ENCODE data around the gene TRIM3.
"Not testable (repeated sequence)": the region's sequence is repeated elsewhere in the genome, so short reads cannot be mapped to it uniquely, and the experiment has no call there.

Gene TRIM3

DNA sequence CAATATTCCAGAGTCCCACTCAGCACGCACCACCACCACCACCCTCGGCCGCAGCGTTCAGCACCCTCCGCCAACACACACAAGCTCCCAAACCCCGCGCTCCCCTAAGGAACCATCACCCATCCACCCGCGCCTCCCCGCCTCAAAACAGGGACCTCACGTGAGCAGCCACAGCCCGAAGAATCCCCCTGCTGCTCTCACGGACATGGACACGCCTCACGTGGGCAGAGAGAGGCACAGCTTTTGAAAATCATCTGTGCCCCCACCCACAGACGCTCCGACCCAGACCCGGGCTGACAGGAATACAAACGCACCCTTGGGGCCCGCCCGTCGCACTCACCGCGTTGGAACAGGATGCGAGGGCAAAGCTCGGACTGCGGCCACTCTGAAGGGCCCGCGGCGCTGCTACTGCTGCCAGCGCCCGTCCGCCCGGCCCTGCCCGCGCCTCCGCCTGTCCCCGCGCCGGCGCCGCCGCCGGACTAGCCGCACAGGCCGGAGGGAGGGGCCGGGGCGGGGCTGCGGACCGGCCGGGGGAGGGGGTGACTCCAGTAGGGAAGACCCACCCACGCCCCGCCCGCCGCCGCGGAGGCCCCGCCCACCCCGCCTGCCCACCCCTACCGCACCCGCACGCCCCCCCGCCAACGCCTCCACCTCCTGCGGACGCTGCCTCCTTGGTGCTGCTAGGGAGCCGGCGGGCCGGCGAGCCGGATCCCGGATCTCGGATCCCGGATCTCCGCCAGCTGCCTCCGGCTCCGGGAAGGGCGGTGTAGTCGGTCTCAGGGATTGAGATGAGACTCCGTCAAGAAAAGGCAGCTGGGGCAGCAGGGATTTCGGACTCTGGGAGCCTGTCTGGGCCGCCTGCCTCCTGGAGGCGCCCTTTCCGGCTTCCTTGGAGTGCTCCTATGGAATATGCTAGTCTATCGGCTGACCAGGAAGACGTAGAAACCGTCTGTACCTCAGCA, at the start of gene TRIM3:
Gene TRIM3 (minus strand): TSS at position 491 of the 962 bp plus-strand sequence. CDS start 8,246 bp downstream, outside the sequence.
- DNase-seq (ENCODE audit: low read depth in 2 of 2) = peak; percentile 46

DNA sequence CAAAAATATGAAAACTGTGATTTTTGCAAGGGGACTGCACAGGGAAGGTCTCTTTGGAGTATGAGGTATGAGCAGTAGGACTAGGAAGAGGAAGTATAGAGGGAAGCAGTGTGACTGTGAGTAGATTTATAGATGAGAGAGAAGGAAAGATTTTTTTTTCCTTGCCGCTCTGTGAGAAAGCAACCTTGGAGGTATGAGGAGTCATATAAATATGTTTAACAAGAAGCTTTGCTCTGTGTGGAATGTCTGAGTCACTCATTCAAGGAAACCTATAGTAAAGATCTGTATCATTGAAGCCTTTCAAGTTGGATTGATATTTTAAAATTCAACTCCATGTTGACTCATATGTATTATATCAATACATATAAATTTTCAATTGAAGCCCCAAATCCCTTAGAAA, 49.5 kb upstream of the TRIM3 start:
- DNase-seq (ENCODE audit: low read depth in 2 of 2) = no peak

DNA sequence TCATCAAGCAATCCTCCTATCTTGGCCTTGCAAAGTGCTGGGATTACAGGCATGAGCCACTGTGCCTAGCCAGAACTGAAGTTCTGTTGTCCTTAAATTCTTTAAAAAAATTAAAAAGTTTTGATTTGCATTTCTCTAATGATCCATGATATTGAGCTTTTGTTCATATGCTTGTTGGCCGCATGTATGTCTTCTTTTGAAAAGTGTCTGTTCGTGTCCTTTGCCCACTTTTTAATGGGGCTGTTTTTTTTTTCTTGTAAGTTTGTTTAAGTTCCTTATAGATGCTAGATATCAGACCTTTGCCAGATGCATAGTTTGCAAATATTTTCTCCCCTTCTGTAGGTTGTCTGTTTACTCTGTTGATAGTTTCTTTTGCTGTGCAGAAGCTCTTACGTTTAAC, 48.2 kb upstream of the TRIM3 start:
- not testable (repeated sequence) for DNase-seq (ENCODE audit: low read depth in 2 of 2)

DNA sequence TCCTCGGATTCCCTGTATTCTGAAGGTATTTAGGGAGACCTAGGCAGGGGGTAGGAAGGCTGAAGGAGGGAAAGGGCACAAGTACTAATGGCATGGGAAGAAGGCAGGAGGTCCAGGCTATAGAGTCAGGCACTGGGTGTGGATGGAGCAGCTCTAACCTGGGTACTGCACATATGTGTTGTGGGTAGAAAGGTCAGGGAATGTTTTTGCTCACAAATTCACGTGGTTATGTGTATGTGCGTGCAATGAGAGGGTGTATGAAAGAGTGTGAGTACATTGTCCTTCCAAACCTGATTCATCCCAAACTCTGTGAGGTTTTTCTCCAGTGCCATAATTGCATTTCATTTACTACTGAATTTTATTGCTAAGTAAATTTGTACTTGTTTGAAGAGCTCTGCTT, 46.5 kb upstream of the TRIM3 start:
- no peak for DNase-seq (ENCODE audit: low read depth in 2 of 2)

DNA sequence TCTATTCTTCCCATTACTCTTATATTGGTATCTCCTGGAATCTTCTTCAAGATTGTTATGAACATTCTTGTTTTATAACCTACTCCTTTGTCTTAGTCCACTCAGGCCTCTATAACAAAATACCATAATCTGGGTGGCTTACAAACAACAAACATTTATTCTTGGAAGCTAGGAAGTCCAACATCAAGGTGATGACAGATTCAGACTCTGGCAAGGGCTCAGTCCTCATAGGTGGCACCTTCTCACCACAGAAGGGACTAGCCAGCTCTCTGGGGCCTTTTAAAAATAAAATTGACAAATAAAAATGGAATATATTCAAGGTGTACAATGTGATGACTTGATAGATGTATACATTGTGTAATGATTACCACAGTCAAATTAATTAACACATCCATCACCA, 43.1 kb upstream of the TRIM3 start:
- no peak for DNase-seq (ENCODE audit: low read depth in 2 of 2)

DNA sequence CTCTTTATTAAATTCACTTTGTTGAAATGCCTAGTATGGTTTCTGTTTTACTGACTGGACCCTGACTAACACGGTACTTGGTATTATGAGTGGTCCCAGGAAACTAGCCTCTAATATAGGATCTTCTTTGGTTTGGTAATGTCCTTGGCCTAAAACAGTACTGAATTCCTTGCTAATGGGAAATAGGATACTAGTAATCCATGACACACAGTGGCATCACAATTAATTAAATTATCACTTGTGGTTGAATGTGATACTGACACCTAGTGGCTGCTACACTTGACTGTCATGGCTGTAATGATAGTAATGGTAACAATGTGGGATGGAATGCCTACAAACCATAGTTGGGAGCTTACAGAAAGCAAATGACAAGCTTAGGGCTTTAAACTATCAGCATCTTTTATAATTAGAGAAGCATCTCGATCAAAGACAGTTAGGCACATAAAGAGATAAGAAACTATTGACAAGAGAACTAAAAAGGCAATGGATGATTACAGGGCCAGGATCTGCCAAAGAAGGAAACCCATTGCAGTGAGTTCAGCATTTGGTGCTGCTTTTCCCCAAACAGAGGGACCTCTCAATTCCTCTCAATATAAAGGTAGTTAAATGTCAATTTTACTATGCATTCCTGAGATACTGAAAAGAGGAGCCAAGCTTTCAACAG, 32.0 kb upstream of the TRIM3 start:
- no peak for DNase-seq (ENCODE audit: low read depth in 2 of 2)

DNA sequence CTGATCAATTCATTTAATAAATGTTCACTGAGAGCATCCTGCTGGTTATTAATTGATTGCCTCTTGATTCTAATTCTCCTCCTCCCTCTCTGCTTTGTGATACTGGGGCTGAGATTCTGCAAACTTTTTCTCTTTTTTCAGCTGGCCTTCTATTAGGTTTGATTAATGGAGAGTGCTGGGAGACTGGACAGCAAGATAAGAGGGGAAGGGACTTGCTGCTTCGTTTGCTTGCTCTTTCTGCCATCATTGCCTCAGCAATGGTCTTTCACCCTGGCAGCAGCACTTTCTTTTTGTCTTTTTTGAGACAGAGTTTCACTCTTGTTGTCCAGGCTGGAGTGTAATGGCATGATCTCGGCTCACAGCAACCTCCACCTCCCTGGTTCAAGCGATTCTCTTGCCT, 30.4 kb upstream of the TRIM3 start:
- no peak for DNase-seq (ENCODE audit: low read depth in 2 of 2)

DNA sequence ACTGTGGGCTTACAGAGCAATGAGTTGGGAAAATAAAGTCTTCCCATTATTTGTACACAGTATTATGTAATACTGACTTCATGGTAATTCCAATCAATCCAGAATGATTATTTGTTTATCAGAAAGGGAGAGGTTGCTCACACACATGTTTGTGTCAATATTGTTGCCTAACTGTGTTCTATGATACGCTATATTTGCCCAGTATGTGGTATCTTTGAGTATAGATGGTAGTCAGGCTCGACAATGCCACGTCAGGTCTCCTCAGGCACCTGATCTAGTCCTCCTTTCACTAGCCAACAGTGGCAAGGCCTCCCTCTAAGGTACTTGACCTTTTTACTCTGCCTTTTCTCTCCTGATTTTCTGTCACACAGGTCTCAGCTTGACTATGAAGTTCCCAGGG, 28.6 kb upstream of the TRIM3 start:
- no peak for DNase-seq (ENCODE audit: low read depth in 2 of 2)

DNA sequence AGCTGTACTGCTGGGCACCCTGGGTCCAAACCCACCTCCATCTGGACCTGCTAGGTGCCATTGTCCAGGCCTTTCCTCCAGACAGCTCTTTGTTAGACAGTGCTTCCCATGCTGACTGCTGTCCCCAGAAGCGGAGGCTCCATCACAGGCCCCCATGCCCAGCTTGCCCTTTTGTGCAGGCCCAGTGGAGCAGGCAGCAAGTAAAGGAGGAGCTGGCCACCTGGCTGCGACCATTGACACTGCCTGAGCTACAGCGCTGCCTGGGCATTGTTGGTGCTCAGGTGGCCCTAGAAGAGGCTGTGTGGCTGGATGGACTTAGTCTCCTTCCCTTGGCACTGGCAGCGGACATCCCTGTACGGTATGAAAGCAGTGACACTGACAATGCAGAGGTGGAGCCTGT, 24.8 kb upstream of the TRIM3 start:
- DNase-seq (ENCODE audit: low read depth in 2 of 2) = no peak

DNA sequence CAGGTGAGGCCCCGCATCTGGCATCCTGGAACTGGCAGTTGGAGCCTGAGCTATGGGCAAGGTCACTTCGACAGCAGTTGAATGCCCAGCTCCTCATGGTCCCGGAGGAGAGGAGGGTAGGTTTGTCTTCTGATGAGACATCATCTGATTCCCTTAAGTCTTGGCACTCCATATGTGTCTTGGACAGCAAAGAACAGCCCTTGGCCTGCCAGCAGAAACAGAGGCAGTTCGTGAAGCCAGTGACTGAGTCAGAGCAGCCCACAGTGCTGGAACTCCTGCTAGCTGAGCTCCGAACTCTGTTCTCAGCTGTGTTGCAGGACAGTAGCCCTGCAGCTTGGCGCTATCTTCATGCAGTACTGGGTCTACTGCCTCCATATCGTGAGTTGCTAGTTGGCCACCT, 24.4 kb upstream of the TRIM3 start:
- no peak for DNase-seq (ENCODE audit: low read depth in 2 of 2)

DNA sequence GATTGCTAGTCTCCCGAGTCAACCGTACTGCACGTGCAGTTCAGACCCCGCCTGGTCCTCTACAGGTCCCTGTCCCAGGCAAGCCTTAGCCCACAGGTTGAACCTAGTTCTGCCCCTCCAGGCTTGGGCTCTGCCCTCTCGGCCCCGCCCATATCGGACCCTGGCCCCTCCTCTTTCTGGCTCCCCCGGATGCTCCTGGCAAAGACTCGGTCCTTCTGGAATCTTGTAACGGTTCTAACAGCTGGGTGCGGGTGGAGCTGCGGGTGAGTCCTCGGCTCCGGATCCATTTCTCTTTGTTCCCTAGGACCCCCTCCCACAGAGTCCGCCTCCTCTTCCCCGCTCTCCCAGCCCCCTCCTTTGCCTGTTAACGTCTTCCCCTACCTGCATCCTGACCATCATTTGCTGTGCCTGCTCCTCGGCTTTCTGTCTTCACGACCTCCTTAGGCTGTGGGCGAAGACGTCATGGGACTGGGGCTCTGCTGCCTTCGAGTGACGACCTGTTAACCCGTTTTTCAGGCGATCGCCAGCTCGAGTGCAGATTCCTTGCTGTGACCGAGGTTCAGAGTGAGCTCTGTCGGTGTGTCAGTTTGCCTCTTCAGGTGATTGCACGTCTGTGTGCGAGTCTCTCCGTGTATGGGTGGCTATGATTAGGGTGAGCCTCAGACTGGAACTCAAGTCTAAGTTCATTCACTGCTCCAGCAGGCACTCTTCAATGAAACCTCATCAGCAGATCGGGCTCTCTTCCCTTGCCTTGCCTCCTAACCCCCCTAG, 23.5 kb upstream of the TRIM3 start, which contains the start of gene DNHD1:
Gene DNHD1 (plus strand): TSS at position 212 of the 771 bp plus-strand sequence. CDS start 936 bp downstream, outside the sequence.
- no peak for DNase-seq (ENCODE audit: low read depth in 2 of 2)

DNA sequence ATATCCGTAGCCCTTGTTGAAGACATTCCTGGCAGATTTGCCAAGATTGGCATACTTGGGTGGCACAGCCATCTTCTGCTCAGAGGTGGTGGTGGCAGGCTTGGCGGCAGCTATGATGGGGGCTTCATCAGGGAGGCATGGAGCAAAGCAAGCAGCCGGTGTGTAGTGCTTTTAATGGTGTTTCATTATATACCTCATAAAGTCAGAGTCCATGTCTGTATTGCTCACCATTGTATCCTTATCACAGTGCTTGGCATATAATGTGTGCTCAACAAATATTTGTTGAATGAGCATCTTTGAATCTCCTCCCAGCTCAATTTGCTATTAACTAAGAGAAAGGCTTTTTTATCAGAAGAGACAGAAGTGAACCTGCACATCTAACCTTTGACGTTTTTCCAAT, 15.6 kb upstream of the TRIM3 start:
- DNase-seq (ENCODE audit: low read depth in 2 of 2) = no peak

DNA sequence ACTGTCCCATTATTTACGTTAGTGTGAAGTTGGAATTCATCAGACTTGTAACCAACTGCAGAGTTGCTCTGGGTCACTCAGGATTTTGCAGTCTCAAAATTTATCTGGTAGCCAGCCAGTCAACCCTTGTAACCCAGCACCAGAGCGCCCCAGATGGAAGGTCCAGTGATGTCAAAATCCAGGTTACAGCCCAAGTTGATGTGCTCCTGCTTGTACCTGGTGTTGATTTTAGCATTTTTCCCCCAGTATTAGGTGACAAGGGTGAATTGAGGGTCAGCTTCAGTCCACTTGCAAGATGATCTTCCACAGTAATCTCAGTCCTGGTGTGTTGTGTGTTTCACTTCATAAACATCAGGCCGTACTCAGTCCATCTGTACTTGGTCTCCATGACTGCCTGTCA, 15.1 kb upstream of the TRIM3 start:
- DNase-seq (ENCODE audit: low read depth in 2 of 2) = no peak

DNA sequence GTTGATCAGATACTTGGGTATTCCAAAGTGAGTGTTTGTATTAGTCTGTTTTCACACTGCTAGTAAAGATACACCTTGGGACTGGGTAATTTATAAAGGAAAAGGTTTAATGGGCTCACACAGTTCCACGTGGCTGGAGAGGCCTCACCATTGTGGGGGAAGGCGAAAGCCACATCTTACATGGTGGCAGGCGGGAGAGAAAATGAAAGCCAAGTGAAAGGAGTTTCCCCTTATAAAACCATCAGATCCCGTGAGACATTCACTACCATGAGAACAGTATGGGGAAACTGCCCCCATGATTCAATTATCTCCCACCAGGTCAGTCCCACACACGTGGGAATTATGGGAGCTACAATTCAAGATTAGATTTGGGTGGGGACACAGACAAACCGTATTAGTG, 14.6 kb upstream of the TRIM3 start:
- no peak for DNase-seq (ENCODE audit: low read depth in 2 of 2)

DNA sequence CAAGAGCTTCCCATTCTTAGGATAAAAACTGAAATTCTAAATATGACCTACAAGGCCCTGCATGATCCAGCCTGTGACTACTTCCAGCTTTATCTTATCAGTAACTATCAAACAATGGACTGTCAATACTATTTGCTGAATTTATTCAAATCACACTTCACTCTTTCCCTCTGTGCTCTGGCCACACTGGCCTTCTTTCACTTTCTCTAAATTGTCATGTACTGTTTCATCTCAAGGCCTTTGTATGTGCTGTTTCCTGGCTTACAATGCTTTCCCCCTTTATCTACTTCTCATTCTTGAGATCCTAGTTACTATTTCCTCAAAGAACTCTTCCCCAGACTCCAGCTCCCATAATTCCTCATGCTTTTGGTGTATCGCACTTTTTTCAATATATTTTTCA, 13.2 kb upstream of the TRIM3 start:
- no peak for DNase-seq (ENCODE audit: low read depth in 2 of 2)

DNA sequence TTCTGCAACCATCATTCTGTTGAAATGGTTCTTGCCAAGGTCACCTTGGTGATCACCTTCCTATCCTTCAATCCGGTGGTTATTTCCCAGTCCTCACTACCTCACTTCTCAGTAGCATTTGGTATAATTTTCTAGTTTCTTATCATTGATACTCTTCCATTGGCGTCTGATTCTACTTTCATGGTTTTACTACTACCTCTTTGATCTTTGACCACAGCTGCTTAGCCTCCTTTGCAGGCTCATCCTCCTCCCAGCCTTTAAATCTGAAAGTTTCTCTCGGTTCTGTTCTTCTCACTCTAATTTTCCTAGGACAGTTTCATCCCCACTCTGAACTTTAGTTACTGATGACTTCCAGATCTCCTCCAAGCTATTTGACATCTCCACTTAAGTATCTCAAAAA, 12.5 kb upstream of the TRIM3 start:
- no peak for DNase-seq (ENCODE audit: low read depth in 2 of 2)

DNA sequence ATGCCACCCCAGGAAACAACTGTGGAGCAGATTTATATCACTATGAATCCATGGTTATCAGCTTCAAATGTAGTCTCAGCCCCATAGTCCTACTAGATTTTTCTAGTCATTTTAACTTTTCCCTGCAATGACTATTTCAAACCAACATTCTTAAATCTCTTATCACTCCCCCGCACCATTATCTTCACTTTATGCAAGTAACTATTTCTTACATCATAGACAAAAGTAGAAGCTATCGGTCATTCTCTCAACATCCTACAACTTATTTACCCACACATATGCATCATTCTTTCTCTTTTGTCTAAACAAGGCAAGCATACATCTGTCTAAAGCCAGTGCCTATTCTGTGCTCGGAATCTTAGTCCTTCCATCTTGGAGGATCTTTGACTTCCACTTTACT, 11.9 kb upstream of the TRIM3 start:
- DNase-seq (ENCODE audit: low read depth in 2 of 2) = no peak

DNA sequence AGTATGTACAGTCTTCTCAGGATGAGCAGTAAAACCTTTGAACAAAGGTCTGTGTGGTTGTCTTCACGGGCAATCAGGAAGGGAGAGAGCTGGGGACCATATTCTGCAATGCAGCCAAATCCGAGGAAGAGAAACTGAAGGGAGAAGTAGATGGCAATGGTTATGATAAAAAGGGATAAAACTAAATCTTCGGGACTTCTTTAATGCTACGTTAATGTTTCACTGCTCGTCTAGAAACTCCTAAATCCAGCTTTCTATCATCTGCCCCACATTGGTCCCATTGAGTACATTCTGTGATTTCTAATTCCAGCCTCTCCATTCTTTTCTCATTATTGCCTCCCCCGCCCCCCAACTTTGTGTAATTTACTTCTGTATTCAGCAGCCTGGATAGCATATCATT, 9.3 kb upstream of the TRIM3 start:
- no peak for DNase-seq (ENCODE audit: low read depth in 2 of 2)

DNA sequence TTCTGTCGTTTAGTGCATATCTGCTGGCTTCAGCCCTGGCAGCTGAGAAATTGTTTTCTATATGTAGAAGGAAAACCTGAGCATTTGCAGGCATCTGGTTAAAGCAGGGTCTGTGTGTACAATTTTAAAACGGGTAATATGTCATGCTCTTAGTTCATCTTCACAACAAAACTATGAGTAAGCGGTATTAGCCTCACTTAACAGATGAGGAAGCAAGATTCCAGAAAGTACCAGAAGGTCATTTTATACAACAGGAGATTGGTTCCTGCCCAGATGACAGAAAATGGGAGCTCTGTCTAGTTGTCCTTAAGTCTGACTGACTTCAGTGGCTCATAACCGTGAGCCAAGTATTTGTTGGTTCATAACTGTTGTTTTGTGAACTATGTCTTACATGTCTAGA, 8.7 kb upstream of the TRIM3 start:
- no peak for DNase-seq (ENCODE audit: low read depth in 2 of 2)

DNA sequence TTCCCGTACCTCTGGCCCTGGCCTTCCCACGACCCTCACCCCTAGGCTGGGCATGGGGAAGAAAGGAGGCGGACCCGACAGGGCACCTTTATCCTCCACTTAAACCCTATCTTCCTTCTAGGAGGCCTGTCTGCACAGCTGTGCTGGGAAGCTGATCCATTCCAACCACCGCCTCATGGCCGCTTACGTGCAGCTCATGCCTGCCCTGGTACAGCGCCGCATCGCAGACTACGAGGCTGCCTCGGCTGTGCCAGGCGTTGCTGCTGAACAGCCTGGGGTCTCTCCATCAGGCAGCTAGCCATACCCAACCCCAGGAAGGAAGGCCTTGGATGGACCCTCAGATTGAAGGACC, 8.2 kb upstream of the TRIM3 start:
- DNase-seq (ENCODE audit: low read depth in 2 of 2) = no peak

DNA sequence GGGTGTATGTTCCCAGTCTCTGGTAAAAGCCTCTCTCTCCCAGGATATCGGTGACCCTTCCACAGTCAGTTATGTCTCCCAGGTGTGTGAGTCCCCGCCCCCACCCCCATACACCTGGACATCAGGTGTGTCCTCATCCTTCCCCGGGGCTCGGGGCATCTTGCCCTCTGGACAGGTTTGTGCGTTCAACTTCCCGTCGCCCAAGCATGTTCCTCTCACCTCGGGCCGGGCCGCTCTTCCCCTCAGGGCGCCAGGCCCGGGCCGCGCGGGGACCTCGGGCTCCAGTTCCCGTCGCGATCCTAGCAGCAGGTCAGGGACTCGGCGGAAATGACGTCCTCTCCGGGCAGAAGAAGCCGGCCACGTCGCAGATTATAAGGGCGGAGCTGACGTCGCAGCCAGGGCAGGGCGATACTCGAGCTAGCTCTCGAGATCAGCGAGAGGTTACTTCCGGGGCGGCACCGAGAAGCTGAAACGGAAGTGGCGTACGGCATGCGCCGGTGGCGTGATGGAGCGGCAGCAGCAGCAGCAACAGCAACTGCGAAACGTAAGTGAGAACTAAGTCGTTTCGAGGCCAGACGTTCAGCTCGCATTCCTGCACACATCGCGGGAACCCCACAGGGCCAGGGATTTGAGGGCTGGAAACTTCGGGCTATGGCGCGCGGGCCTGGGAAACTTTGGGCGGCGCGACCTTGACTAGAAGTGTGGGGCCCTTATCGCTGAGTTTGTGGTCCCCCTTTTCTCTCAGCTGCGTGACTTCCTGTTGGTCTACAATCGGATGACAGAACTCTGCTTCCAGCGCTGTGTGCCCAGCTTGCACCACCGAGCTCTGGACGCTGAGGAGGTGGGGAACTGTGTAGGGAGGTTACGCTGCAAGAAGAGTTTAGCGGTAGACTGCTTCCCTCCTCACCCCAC, 7.5 kb upstream of the TRIM3 start, which contains the start of the genes ARFIP2 and TIMM10B:
Gene ARFIP2 (minus strand): TSS at position 320 of the 912 bp plus-strand sequence. CDS start 910 bp downstream, outside the sequence.
Gene TIMM10B (plus strand): TSS at position 490 of the 912 bp plus-strand sequence. CDS start 16 bp downstream, at position 506.
- peak; percentile 83 to 86 for DNase-seq (ENCODE audit: low read depth in 2 of 2)

Measured in stimulated activated CD4-positive, alpha-beta T cell treated with anti-CD3 and anti-CD28 coated beads, Interleukin-1b, Interleukin-23, amount 100 ng/mL, for 1 hour (primary cell).